Neuronal stem cell (in vitro differentiated cells): ENCODE measurements around the gene TRIP12.

Experiments
- DNase-seq: peaks from one replicate; pipeline ENCODE4 v3.0.0-alpha.2; 2013; ENCODE audit warnings: low spot score
- H2AFZ ChIP-seq: one replicate; pipeline ENCODE4 v1.6.1; 2013; ENCODE audit warnings: mild to moderate bottlenecking, low read length, inconsistent platforms
- H2AK5ac ChIP-seq: 2 replicates; pipeline ENCODE4 v1.6.1; 2013; ENCODE audit warnings: low read depth, mild to moderate bottlenecking, inconsistent platforms, low read length, moderate library complexity, mixed read lengths
- H2BK120ac ChIP-seq: 2 replicates; pipeline ENCODE4 v1.6.1; 2013; ENCODE audit warnings: low read depth, mild to moderate bottlenecking, inconsistent platforms, low read length, moderate library complexity, mixed read lengths
- H2BK12ac ChIP-seq: one replicate; pipeline ENCODE4 v1.6.1; 2013; ENCODE audit warnings: low read length, inconsistent platforms
- H2BK15ac ChIP-seq: 2 replicates; pipeline ENCODE4 v1.6.1; 2013; ENCODE audit warnings: mild to moderate bottlenecking, low read length, inconsistent platforms, mixed read lengths
- H2BK5ac ChIP-seq: one replicate; pipeline ENCODE4 v1.6.1; 2013; ENCODE audit warnings: inconsistent platforms, mild to moderate bottlenecking, low read length, moderate library complexity
- H3K14ac ChIP-seq: one replicate; pipeline ENCODE4 v1.6.1; 2013; ENCODE audit warnings: low read length, inconsistent platforms
- H3K18ac ChIP-seq: 2 replicates; pipeline ENCODE4 v1.6.1; 2013; ENCODE audit warnings: low read length, inconsistent platforms
- H3K23ac ChIP-seq: 2 replicates; pipeline ENCODE4 v1.6.1; 2013; ENCODE audit warnings: low read depth, mild to moderate bottlenecking, mixed read lengths, low read length, inconsistent platforms; ENCODE audit not compliant: poor library complexity
- H3K27ac ChIP-seq: replicated peaks from 3 replicates; pipeline ENCODE4 v1.5.1; 2013; ENCODE audit warnings: low read length, inconsistent platforms
- H3K27me3 ChIP-seq, 3 experiments: 2 replicates each; pipeline ENCODE4 v1.6.1; 2013; ENCODE audit warnings: low read length in 3 of 3, mild to moderate bottlenecking in 2 of 3, inconsistent platforms in 1 of 3, low read depth in 1 of 3, mixed read lengths in 1 of 3, moderate library complexity in 1 of 3; ENCODE audit not compliant: control insufficient read depth in 3 of 3, insufficient read depth in 3 of 3
- H3K36me3 ChIP-seq, 2 donors: replicated peaks in 1 of 2; 2 replicates each; pipeline ENCODE4 v1.6.1; 2013; ENCODE audit warnings: low read length in 2 of 2; ENCODE audit not compliant: control insufficient read depth in 2 of 2, insufficient read depth in 2 of 2
- H3K4ac ChIP-seq: 2 replicates; pipeline ENCODE4 v1.6.1; 2013; ENCODE audit warnings: inconsistent platforms, mild to moderate bottlenecking, low read length, moderate library complexity
- H3K4me1 ChIP-seq, 2 donors: 1 replicate in 1 of 2; 2 replicates in 1 of 2; pipeline ENCODE4 v1.6.1; 2013; ENCODE audit warnings: low read length in 2 of 2, low read depth in 1 of 2; ENCODE audit not compliant: control insufficient read depth in 2 of 2, insufficient read depth in 1 of 2
- H3K4me2 ChIP-seq: one replicate; pipeline ENCODE4 v1.6.1; 2013; ENCODE audit warnings: mild to moderate bottlenecking, low read length, inconsistent platforms; ENCODE audit not compliant: insufficient read depth, poor library complexity, severe bottlenecking
- H3K4me3 ChIP-seq, 2 donors: 2 replicates each; pipeline ENCODE4 v1.5.1; 2013; ENCODE audit warnings: low read length in 2 of 2, mild to moderate bottlenecking in 2 of 2, inconsistent platforms in 1 of 2, moderate library complexity in 1 of 2
- H3K79me1 ChIP-seq: one replicate; pipeline ENCODE4 v1.6.1; 2013; ENCODE audit warnings: low read depth, mild to moderate bottlenecking, inconsistent platforms, low read length, moderate library complexity
- H3K9ac ChIP-seq: one replicate; pipeline ENCODE4 v1.6.1; 2013; ENCODE audit warnings: mild to moderate bottlenecking, low read depth, low read length, inconsistent platforms; ENCODE audit not compliant: poor library complexity
- H3K9me3 ChIP-seq, 2 donors: replicated peaks in 1 of 2; 2 replicates each; pipeline versions ENCODE3 to v1.6.1; 2013; ENCODE audit warnings: low read length in 2 of 2, mild to moderate bottlenecking in 2 of 2, inconsistent platforms in 1 of 2, low read depth in 1 of 2, mixed read lengths in 1 of 2, moderate library complexity in 1 of 2; ENCODE audit not compliant: control insufficient read depth in 2 of 2, insufficient read depth in 1 of 2
- H4K8ac ChIP-seq: one replicate; pipeline ENCODE4 v1.6.1; 2013; ENCODE audit warnings: low read depth, mild to moderate bottlenecking, inconsistent platforms, low read length, moderate library complexity
- H4K91ac ChIP-seq: one replicate; pipeline ENCODE4 v1.6.1; 2013; ENCODE audit warnings: low read length, low read depth, mild to moderate bottlenecking, inconsistent platforms; ENCODE audit not compliant: poor library complexity
- WGBS, 2 donors: extraction: QIAGEN DNeasy Blood & Tissue Kit; methylation state at CpG; one replicate each; pipeline ENCODE4 v1.1.7; 2013; ENCODE audit warnings: missing lambda C conversion rate in 2 of 2, mixed read lengths in 1 of 2; ENCODE audit not compliant: insufficient read length in 2 of 2, insufficient replicate concordance in 1 of 2; ENCODE audit errors: extremely low coverage in 2 of 2; 5-methylcytosine and 5-hydroxymethylcytosine counted together

Gene TRIP12

DNA sequence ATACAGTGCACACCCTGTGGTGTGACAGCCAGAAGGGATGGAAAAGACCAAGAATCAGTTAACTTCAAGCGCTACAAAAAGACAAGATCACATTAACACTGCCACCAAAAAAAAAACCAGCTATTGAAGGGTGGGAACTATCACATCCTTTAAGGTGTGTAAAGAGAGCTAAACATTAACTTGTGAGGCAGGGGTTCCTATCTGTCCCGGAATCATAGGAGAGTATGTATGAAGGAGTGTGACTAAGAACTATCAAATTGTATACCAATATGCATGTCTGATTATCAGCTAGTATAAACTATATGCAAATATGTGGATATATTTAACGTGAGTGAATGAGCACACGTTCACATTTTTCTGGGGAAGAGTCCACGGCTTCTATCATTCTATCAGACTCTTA is 119.0 kb downstream of the TRIP12 start:
- Histone ChIP-seq H4K91ac (no peak overlapping the region), H3K18ac (no peak overlapping the region), H2AK5ac (no peak overlapping the region), H2BK15ac (no peak overlapping the region), H3K23ac (no peak overlapping the region), H3K4me3 (no peak overlapping the region), H3K79me1 (no peaks in the 10 kb centered on the region), H2BK5ac (no peak overlapping the region), H2BK120ac (no peak overlapping the region), H3K14ac (no peak overlapping the region), H3K9ac (no peak overlapping the region), H3K27me3 (no peaks in the 10 kb centered on the region), H3K27ac (no peak overlapping the region), H3K4ac (no peak overlapping the region), H2BK12ac (no peak overlapping the region), H4K8ac (no peak overlapping the region), H2AFZ (no peak overlapping the region), H3K36me3 (peaks cover 11 to 98% of the 10 kb centered on the region in 2 donors), H3K9me3 (no peaks in the 10 kb centered on the region), H3K4me1 (no peaks in the 10 kb centered on the region), H3K4me2 (no peak overlapping the region)
- WGBS, 2 donors, result no CpG with 5 or more reads among the region's 5 CpGs
- DNase-seq, result no peak

DNA sequence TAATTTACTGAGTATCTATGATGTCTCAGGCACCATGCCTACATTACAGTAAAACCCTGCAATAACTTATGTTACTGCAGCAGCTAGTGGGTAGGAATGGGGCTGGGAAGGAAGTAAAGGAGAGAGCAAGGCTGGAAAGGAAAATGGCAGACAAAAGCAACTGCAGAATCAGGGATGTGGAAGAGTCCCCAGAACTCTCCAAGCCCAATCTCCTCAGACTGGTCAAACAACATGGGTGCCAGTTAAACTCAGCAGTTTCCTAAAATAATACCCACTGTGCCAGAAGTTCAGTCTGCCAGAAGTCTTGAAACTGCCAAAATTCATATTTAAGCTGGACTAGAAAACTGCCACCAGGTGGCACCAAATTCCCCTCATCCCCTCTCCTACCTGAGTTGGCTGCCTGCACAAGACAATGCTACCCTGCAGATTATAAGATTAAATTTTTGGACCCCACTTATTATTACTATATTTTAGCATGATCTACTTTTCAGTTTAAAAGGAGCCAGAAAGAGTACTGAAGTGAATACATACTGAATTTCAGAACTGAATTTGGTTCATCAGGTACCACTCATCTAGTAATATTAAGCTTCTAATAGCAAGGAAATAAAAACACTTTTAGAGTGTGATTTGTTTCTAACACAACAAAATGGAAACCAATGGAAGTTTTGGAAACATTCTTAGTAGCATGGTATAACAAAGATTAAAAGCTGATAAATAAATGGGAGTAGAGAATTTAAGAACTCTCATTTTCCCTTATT is 120.6 kb downstream of the TRIP12 start:
- Histone ChIP-seq H3K18ac (no peak overlapping the region), H2BK5ac (no peak overlapping the region), H2BK120ac (no peak overlapping the region), H2BK12ac (no peak overlapping the region), H3K9ac (no peak overlapping the region), H3K4me1 (no peaks in the 10 kb centered on the region), H2AK5ac (no peak overlapping the region), H3K4ac (no peak overlapping the region), H3K79me1 (no peaks in the 10 kb centered on the region), H2AFZ (no peak overlapping the region), H3K27me3 (no peaks in the 10 kb centered on the region), H2BK15ac (no peak overlapping the region), H3K9me3 (no peaks in the 10 kb centered on the region), H4K91ac (no peak overlapping the region), H3K4me2 (no peak overlapping the region), H3K23ac (no peak overlapping the region), H3K36me3 (peaks cover 10 to 98% of the 10 kb centered on the region in 2 donors), H3K4me3 (no peak overlapping the region), H3K27ac (no peak overlapping the region), H3K14ac (no peak overlapping the region), H4K8ac (no peak overlapping the region)
- DNase-seq, result peak; percentile 42

DNA sequence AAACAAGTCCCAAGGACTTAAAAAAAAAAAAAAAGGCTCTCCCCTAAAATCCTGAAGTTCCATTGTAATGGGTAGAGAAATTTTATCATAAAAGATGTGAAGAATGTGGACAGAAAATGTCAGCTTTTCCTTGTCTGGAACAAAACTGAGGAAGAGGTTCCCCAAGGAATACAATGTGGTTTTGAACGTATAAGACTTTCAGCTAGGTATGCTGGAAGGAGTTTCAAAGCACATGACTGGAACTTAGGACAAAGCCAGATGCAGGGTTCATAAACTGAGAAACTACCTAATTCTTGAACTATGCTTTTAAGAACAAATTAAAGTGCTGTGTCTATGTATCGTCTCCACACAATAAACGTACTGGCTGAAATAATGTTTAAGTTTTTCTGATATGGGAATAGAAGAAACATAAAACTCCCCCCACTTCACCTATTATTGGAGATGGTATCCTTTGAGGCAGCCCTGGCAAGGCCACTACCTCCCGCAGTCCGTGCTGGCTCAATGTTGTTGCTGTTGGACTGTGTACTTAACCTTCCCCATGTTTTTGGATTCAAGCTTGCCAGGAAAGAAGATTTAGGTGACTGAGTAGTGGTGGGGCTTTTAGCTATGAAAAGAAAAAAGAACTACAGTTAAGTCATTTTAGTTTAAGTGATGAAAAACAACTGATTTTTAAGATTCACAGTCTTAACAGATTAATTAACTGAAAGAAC is 123.2 kb downstream of the TRIP12 start:
- Histone ChIP-seq H3K4me2 (no peak overlapping the region), H3K18ac (no peak overlapping the region), H2BK5ac (no peak overlapping the region), H2BK120ac (no peak overlapping the region), H3K36me3 (peaks cover 15 to 98% of the 10 kb centered on the region in 2 donors), H3K27me3 (no peaks in the 10 kb centered on the region), H3K79me1 (no peaks in the 10 kb centered on the region), H3K4ac (no peak overlapping the region), H3K9ac (no peak overlapping the region), H2AFZ (no peak overlapping the region), H2BK12ac (no peak overlapping the region), H4K8ac (no peak overlapping the region), H3K9me3 (no peaks in the 10 kb centered on the region), H4K91ac (no peak overlapping the region), H3K4me1 (no peaks in the 10 kb centered on the region), H3K23ac (no peak overlapping the region), H3K27ac (no peak overlapping the region), H2BK15ac (no peak overlapping the region), H2AK5ac (no peak overlapping the region), H3K4me3 (no peak overlapping the region), H3K14ac (no peak overlapping the region)
- no CpG with 5 or more reads among the region's 5 CpGs for WGBS, 2 donors
- DNase-seq, result no peak

DNA sequence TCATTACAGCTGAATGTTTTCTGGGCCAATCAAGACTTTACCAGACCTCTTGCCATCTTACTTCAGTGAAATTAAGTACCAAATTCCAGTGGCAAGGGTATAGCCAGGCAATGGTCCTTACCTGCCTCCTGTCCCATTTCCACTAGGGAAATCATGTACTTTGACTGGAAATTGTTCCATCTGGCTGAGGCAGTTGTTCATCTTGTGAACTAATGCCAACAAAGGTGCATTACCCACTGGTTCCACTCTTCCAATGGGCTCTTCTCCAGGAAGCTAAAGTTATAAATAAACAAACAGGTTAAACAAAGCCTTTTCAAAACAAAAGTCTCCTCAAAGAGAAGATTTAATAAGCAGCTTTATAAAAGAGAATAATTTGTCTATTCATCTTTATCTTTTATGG is 126.8 kb downstream of the TRIP12 start:
- H4K8ac ChIP-seq, result no peak overlapping the region
- no peak overlapping the region for H3K4me3 ChIP-seq
- no peak overlapping the region for H2BK15ac ChIP-seq
- no peak overlapping the region for H4K91ac ChIP-seq
- no peak overlapping the region for H3K18ac ChIP-seq
- no peaks in the 10 kb centered on the region for H3K4me1 ChIP-seq
- H3K23ac ChIP-seq, result no peak overlapping the region
- no peak overlapping the region for H3K4ac ChIP-seq
- no peak overlapping the region for H2BK12ac ChIP-seq
- no peak overlapping the region for H3K9ac ChIP-seq
- H3K14ac ChIP-seq, result no peak overlapping the region
- no peak for DNase-seq
- no peaks in the 10 kb centered on the region for H3K9me3 ChIP-seq
- H3K4me2 ChIP-seq, result no peak overlapping the region
- H3K79me1 ChIP-seq, result no peaks in the 10 kb centered on the region
- peaks cover 21 to 98% of the 10 kb centered on the region in 2 donors for H3K36me3 ChIP-seq
- H2AFZ ChIP-seq, result no peak overlapping the region
- no peak overlapping the region for H2BK5ac ChIP-seq
- H3K27ac ChIP-seq, result no peak overlapping the region
- H2AK5ac ChIP-seq, result no peak overlapping the region
- no peak overlapping the region for H2BK120ac ChIP-seq
- H3K27me3 ChIP-seq, result no peaks in the 10 kb centered on the region
